HG03103 (cell line): Measurements from ENCODE around the gene FOXB2.
"Not testable (repeated sequence)": the region's sequence is repeated elsewhere in the genome, so short reads cannot be mapped to it uniquely, and the experiment has no call there.

Experiments
- ATAC-seq: cut with Tn5 transposase; IDR thresholded peaks from one replicate; pipeline ENCODE4 v1.9.1; 2021; ENCODE audit warnings: low read depth; ENCODE audit not compliant: unreplicated experiment

Gene FOXB2

GRCh38 chr9:77043743-77044142, 24.3 kb downstream of the FOXB2 start:
- not testable (repeated sequence) for ATAC-seq

DNA sequence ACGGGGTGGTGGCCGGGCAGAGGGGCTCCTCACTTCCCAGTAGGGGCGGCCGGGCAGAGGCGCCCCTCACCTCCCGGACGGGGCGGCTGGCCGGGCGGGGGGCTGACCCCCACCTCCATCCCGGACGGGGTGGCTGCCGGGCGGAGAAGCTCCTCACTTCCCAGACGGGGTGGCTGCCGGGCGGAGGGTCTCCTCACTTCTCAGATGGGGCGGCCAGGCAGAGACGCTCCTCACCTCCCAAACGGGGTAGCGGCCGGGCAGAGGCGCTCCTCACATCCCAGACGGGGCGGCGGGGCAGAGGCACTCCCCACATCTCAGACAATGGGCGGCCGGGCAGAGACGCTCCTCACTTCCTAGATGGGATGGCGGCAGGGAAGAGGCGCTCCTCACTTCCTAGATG, 41.2 kb downstream of the FOXB2 start:
- not testable (repeated sequence) for ATAC-seq

- ATAC-seq: no peak
Observed at GRCh38 chr9:77063645-77064285, 44.3 kb downstream of the FOXB2 start.

DNA sequence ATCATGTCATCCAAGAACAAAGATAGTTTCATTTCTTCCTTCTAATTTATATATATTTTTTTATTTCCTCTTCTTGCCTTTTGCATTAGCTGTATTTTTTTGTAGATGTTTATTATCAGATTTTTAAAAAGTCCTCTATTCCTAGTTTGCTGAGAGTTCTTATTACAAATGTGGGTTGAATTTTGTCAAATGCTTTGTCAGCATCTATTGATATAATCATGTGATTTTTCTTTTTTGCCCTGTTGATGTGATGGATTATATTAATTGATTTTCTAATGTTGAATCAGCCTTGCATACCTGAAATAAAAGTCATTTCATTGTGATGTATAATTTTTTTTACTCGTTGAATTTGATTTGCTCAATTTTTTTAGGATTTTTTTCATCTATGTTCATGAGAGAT, 46.9 kb downstream of the FOXB2 start:
- no peak for ATAC-seq
